Erythroblast (primary cell): Measurements from ENCODE around the gene BAIAP2L1.

ENCODE experiments used
- DNase-seq, 2 experiments: peaks; one replicate each; lab custom pipeline; 2025; lab: John Stamatoyannopoulos, UW
- GATA1 ChIP-seq: IDR thresholded peaks from 2 replicates; pipeline ENCODE4 v1.6.1; 2011; ENCODE audit warnings: low read depth, mild to moderate bottlenecking, control low read depth, low read length, moderate library complexity
- POLR2A ChIP-seq: IDR thresholded peaks from 2 replicates; pipeline ENCODE4 v1.6.1; 2011; ENCODE audit warnings: mild to moderate bottlenecking, low read length

Gene BAIAP2L1

DNA sequence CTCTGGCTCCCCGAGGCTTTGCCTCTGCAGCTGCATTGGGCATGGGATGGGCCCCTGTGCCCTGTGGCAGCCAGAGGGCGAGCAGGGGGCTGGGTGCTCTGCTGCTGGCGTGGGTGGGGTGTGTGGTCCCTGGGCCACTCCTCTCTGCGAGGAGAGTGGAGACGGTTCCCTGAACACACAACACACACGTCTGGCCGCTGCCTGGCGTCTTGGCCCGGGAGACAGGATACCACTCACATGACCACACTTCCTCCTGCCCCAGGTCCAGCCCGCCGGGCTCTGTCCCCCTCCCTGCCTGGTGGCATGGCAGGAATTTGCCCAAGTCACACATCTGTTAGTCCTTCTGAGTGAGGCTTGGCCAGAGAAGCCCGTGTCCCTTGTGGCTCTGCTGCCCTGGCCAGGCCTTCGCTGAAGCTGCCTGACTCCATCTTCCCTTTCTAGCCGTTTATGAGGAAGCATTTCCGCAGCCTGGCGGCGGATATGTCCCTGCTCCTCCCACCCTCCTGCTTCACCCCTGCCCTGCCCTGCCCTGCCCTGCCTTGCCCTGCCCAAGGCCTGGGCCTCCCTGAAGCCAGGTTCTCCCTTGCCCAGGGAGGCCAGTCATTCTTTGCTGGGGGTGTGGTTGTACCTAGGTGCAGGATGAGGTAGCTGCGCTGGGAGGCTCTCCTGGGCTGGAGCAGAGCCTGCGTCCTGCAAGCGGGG lies 116.4 kb downstream of the BAIAP2L1 start:
- DNase-seq, result peak in 1 of 2 experiments; percentile 18
- TF ChIP-seq POLR2A (no peak), GATA1 (no peak)

DNA sequence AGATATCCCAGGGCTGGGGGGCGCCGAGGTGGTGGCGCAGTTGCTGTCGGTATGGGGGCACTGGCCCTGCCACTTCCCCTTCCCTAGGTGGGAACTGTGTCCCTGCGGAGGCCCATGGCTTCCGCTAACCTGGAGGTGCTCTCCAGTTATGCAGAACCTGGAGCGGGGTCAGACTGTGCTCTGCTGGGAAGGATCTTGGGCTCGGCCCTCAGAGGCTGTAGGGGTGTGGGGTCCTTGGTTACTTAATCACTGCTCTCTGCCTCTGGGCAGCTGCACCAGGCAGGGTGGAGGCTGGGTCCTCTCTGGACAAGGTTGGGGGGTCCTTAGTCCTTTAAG lies 117.0 kb downstream of the BAIAP2L1 start:
- TF ChIP-seq POLR2A, result no peak
- no peak for TF ChIP-seq GATA1
- DNase-seq, result no peak

DNA sequence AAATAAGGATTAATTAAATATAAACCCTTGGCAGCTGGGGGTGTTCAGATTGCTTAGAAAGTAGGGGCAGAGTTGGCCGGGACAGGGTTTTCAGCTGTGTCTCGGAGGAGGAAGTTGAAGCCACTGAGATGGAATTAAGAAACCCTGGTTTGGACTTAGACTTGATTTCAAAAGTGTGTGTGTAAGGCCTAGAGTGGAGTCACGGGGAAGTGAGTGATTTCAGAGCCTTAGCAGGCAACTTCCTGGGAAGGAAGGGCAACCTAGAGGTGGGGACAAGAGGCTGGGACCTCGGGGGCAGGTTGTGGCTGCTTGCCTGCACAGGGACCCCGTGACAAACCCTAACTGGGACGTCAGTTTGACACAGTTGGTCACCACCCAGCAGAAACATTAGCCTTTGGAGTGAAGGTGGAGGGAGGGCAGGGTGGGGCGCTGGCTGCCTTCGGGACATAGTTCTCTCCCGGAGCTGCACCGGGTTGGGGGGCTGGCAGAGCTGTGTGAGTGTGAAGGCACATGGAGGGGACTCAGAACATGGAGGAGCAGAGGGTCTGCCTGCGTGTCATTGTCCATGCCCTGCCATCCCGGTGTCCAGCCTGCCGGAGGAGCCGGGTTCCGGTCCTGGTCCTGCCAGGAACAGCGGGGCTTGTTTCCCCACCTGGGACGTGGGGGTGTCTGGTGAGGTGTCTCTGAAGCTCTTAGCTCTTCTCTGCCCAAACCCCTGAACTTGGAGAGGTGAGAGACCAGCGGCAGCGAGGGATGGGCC lies 117.6 kb downstream of the BAIAP2L1 start:
- TF ChIP-seq GATA1 (no peak), POLR2A (no peak)
- DNase-seq, result peak in 1 of 2 experiments; percentile 35

DNA sequence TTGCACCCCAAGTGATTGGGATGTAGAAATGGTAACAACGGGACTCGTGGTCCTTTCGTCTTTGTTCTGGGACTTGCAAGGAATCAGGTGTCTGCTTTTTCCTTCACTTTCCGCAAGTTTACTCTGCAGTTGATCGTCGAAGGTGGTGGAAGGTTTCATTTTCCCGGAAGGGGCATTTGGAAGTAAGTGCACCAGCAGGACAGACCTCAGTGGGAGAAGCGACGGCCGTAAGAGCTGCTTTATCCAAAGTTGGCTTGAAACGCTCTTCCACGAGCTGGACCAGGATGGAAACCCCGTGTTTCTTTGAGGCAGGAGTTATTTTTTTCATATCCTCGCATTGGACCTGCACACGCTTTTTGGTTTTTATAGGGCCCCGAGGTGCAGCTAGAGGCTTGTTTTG lies 118.2 kb downstream of the BAIAP2L1 start:
- TF ChIP-seq POLR2A (no peak), GATA1 (no peak)
- DNase-seq, result peak in 1 of 2 experiments; percentile 44

DNA sequence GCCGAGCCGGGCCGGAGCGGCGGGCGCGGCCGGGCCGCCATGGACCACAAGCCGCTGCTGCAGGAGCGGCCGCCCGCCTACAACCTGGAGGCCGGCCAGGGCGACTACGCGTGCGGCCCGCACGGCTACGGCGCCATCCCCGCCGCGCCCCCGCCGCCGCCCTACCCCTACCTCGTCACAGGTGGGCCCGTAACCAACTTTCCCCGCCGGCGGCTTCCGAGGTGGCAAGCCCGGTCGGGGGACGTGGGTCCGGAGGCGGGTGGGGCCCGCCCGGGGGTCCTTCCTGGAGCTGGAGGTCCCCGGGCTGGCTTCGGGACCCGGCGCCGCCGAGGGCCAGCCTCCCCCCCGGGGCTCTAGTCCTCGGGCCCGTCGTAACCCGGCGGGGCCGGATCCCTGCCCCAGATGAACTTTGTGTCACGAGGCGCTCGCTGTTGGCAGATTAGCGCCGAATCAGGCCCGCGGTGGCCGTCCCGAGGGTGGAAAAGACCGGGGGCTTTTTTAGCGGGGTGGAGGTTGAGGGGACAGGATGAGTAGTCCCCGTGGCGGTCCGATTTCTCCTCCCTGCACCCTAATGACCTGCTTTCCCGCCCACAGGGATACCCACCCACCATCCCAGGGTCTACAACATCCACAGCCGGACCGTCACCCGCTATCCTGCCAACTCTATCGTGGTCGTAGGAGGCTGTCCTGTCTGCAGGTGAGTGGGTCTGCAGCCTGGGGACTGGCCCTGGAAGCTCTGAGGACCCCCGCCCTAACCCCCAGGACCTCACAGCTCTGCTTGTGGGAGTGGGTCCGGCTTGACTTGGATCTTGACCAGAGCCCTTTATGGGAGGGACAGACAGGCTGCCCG lies 118.9 kb downstream of the BAIAP2L1 start:
- TF ChIP-seq POLR2A (no peak), GATA1 (no peak)
- peak; percentile 60 to 73 for DNase-seq

DNA sequence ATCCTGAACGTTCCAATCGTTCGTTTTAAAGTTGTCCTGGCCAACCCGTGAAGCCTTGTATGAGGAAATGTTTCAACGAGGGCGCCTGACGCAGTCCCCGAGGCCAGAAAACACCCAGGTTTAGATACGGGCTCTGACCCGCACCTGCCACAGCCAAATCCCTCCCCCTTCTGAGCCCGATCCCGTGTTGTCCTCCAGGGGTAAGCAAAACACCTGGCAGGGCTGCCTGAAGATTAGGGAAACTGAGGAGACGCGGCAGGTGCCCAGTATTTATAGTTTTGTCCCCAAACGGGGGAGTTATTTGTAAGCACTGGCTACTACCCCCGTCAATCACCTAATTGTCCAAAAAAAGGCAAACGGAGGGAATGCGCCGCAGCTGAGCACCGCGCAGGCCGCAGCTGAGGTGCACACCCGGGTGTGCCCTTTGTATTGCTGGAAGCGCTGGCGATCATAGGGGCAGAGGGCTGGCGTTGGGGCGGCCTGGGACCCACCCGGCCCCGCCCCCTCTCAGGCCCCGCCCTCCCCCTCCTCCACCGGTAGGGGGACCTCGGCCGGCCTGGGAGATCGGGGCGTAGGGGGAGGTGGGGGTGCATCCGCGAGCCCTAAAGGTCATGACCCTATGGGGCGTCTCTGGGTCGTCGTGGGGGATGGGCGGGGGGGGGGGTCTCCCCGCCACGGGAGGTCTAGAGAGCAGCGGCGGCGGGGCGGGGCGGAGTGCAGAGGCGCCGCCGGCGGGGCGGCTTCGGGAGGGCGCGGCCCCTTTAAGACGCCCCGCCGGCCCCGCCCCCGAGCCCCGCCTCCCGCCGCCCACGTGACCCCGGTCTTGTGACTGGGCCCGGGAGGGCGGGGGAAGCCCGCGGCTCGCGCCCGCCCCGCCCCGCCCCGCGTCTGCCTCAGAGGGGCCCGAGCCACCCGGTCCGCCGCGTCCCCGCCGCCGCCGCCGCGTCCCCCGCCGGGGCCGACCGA lies 119.8 kb downstream of the BAIAP2L1 start, which contains the start of gene BRI3:
BRI3 (plus strand) TSS at position 896 of the 966 bp plus-strand sequence. CDS start 110 bp downstream, outside the sequence.
- TF ChIP-seq GATA1 (no peak), POLR2A (peak; percentile 83)
- DNase-seq, result peak; percentile 94 to 96

DNA sequence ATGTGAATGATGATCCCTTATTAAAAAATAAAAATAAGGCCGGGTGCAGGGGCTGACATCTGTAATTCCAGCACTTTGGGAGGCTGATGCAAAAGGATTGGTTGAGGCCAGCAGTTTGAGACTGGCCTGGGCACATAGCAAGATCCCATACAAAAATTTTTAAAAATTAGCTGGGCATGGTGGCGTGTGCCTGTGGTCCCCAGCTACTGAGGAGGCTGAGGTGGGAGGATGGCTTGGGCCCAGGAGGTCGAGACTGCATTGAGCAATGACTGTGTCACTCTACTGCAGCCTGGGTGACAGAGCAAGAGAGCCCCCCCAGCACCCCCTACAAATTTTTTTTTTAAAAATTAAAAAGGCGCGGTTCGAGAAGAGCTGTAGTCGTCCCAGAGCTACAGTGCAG lies 120.6 kb downstream of the BAIAP2L1 start:
- TF ChIP-seq POLR2A (no peak), GATA1 (no peak)
- DNase-seq, result peak in 1 of 2 experiments; percentile 37

DNA sequence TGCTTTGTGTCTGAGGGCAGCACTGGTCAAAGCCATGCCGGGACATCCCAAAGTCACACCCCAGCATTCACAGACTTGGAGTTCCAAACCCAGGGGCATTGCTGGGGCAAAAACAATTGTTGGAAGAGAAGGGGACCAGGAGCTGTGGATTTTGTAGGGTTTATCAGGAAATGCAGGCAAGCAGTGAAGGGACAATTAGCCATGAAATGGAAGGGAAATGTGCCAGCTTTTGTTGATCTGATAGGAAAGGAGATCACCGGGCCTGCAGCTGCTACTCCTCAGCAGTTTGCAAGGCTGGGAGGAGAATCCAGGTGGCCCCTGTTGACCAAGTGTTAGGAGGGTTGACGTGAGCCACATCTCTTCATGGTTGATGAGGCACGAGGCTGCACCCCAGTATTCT lies 122.0 kb downstream of the BAIAP2L1 start:
- TF ChIP-seq POLR2A (no peak), GATA1 (no peak)
- peak in 1 of 2 experiments; percentile 9 for DNase-seq

DNA sequence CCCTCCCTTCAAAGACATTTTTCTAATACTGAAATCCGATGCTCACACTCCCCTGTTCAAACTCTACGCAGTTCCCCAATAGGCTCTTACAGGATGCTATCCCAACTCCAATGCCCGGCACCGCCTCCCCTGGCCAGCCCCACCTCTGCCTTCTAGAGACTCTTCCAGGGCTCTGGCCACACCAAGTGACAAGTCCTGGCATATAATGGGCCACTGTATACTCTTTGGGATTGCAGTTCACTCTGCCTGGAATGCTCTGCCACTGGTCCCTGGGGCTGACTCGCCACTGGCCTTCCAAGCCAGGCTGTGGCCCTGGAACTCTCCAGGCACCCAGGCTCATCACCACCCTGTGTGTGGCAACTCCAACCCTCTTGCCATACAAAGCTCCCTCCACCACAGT lies 122.5 kb downstream of the BAIAP2L1 start:
- DNase-seq, result no peak
- TF ChIP-seq GATA1 (no peak), POLR2A (no peak)

DNA sequence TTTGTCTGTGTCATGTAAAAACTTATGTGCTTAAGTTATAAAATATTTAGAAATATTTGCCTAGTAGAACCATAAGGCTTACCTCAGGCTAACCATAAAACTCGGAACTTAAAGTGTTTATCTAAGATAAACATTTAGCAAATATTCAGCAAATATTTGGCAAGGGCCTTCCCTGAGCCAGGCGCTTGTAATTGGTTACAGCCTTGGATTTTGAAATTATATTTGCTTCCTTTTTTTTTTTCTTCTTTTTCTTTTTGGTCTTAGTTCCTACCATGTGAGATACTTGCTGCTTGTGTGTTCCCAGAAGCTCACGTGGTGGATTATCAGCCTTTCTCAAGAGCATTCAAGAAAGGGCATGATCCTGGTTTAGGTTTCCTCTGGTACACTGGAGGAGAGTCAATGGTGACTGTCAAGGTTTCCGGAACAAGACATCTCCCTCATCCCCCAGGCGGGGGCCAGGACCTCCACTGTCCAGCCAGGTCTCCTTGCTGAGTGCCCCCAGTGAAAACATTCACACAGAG lies 124.6 kb downstream of the BAIAP2L1 start:
- no peak for DNase-seq

DNA sequence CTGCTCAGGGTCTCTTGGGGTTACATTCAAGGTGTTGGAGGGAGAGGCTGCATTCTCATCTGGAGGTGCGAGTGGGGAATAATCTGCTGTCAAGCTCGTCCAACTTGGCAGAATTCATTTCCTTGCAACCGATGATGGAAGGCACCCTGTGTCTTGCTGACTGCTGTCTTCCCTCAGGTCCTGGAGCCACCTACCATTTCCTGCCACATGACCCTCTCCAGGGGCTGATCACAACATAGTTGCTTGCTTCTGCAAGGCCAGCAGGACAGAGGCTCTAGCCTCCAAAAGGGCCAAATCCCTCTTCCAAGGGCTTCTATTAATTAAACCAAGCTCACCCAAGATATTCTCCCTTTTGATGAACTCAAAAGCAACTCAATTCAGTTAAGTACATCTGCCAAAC lies 133.6 kb downstream of the BAIAP2L1 start:
- TF ChIP-seq GATA1 (no peak), POLR2A (no peak)
- no peak for DNase-seq

More for the DNA sequence above, 124.6 kb downstream of the BAIAP2L1 start:
- no peak for TF ChIP-seq GATA1

DNA sequence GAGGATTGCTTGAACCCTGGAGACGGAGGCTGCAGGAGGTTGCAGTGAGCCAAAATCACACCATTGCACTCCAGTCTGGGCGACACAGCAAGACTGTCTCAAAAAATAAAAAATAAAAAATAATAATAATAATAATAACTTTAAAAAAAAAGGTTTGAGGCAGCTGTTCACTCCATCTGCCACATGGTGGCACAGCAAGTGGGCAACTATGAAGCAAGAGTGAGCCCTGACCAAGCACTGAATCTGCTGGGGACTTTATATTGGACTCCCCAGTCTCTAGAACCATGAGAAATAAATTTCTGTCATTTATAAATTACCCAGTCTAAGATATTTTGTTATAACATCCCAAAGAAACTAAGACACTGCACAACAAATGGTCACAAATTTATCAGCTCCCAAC lies 134.1 kb downstream of the BAIAP2L1 start:
- TF ChIP-seq POLR2A (no peak), GATA1 (no peak)
- DNase-seq, result peak; percentile 4 to 10

DNA sequence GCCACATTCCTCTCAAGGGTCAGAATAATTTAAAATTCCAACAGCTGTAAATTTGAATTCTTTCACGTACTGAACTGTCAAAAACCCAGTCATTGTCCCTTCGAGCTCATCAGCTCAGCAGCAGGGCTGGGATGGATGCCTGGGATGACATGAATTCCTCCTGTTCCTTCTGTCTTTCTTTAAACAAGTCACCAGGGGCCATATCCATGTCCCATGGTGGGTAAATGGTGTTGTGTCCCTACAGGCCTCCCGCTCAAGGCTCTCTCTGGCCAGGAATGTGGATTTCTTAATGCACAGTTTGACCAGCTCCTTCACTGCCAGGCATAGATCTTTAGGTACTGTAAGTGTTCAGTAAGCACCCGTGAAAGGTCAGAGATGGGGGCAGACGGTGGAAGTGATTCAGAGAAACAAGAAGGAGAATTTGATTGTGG lies 135.0 kb downstream of the BAIAP2L1 start:
- DNase-seq, result no peak
- TF ChIP-seq POLR2A (no peak), GATA1 (no peak)
